Subcutaneous adipose tissue (tissue), 4 donors: ENCODE measurements around the gene CTRL. TPM values are rescaled to one million over a fixed set of nuclear protein-coding genes. Genes with fewer than 3 reads are reported as not detected.

Experiments
- CTCF ChIP-seq: fragments of 450-650 bp; IDR thresholded peaks from one replicate; pipeline ENCODE4 v1.5.1; 2016; ENCODE audit warnings: low read depth, mild to moderate bottlenecking, control low read depth, antibody characterized with exemption, moderate library complexity
- total RNA-seq, 4 donors: library from RNA; depleted of rRNA; stranded (reverse); fragments of >200 nt; gene quantifications; one replicate each; pipeline ENCODE4 v1.1.0, GENCODE V29; 2016

CTRL gene
- total RNA-seq, 4 donors from 2014 or later = 0.85 to 4.1 (median 0.88) TPM; not detected in 1

- no peak for TF ChIP-seq CTCF
Measured at GRCh38 chr16:67943619-67944504, 12.2 kb upstream of the CTRL start, which contains the start of gene LCAT. Gene LCAT, minus strand, starts transcription at chr16:67944120. Its CDS starts 19 bp downstream, at chr16:67944101.

DNA sequence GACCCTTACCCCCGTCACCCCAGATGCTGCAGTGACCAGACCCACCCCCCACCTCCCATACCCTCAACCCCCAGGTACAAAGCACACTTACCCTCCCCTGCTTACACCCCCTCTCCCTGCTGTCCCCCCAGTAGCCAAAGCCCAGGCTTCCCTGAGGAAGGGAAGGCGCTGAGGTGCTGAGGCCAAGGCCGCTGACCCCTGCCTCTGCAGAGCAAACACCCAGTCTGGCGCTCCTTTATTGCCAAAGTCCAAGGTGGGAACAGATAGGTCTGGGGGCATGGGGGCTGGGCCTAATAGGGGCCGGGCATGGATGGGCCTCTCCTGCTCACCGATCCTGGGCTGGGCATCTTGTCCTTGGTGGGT is 11.6 kb upstream of the CTRL start:
- TF ChIP-seq CTCF = no peak

GRCh38 chr16:67942510-67943255 is 11.0 kb upstream of the CTRL start:
- TF ChIP-seq CTCF = no peak

GRCh38 chr16:67942200-67942509 is 10.5 kb upstream of the CTRL start:
- TF ChIP-seq CTCF = no peak

DNA sequence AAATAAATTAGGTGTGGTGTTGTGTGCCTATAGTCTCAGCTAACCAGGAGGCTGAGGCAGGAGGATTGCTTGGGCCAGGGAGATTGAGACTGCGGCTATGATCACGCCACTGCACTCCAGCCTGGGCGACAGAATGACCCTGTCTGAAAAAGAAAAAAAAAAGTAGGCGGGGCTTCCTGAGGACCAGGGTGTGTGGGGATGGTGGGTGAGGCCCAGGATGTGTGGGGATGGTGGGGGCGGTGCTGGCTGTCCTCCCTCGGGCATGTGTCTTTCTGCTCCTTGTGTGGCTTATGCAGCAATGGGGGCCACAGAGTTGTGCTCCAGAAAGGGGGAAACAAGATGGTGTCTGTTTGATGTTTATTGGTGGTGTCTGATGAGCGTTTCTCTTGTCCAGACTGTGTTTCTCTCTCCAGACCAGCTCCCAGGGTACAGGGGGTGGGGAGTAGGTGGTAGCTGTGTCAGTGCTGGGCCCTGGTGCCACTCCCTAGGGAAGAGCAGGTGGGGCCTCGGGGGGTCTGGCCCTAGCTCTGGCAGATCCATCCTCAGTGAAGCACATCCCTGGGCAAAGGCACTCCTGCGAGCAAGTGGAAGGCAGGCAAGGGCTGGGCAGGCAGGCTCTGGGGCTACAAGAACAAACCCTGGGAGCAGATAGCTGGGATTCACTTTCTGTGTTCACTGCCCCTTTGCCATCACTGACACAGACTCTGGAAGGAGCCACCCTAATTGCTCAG is 10.0 kb upstream of the CTRL start:
- no peak for TF ChIP-seq CTCF

GRCh38 chr16:67940446-67941089 is 8.9 kb upstream of the CTRL start:
- no peak for TF ChIP-seq CTCF
